Activated T-cell treated with anti-CD3 and anti-CD28 coated beads, Interleukin-2, amount 50 U/mL, for 24 hours (primary cell): ENCODE data around the gene RUNX1.

Source experiments
- DNase-seq: peaks from one replicate; pipeline ENCODE4 v3.0.0-alpha.2; 2020
- H3K27ac Mint-ChIP-seq: 2 replicates; pipeline ENCODE4 v1.8.0; 2020; ENCODE audit warnings: mild to moderate bottlenecking, mixed read lengths
- H3K27me3 Mint-ChIP-seq: 2 replicates; pipeline ENCODE4 v1.8.0; 2020; ENCODE audit warnings: mixed read lengths
- H3K36me3 Mint-ChIP-seq: 2 replicates; pipeline ENCODE4 v1.8.0; 2020; ENCODE audit warnings: low read depth, mixed read lengths
- H3K4me1 Mint-ChIP-seq: 2 replicates; pipeline ENCODE4 v1.8.0; 2020; ENCODE audit warnings: low read depth, mixed read lengths
- H3K4me3 Mint-ChIP-seq: 2 replicates; pipeline ENCODE4 v1.8.0; 2020; ENCODE audit warnings: mild to moderate bottlenecking, moderate library complexity, mixed read lengths
- H3K9me3 Mint-ChIP-seq: 2 replicates; pipeline ENCODE4 v1.8.0; 2020; ENCODE audit warnings: mixed read lengths

RUNX1 gene

GRCh38 chr21:35048706-35049617, at the start of gene RUNX1:
RUNX1 (minus strand) TSS chr21:35049302.
- no peaks in the 10 kb centered on the region for H3K27me3 Mint-ChIP-seq
- peaks cover 93% of the 10 kb centered on the region for H3K4me1 Mint-ChIP-seq
- peak within 1 kb of the TSS; percentile 87 for H3K4me3 Mint-ChIP-seq
- H3K9me3 Mint-ChIP-seq: no peaks in the 10 kb centered on the region
- DNase-seq: peak; percentile 79
- peaks cover 25% of the 10 kb centered on the region for H3K36me3 Mint-ChIP-seq
- peak within 1 kb of the TSS; percentile 98 for H3K27ac Mint-ChIP-seq

GRCh38 chr21:35097525-35097924, 48.4 kb upstream of the RUNX1 start:
- H3K27ac Mint-ChIP-seq: peak overlapping the region; percentile 94
- peaks cover 51% of the 10 kb centered on the region for H3K4me1 Mint-ChIP-seq
- no peaks in the 10 kb centered on the region for H3K36me3 Mint-ChIP-seq
- H3K4me3 Mint-ChIP-seq: peak overlapping the region; percentile 11
- peaks cover 16% of the 10 kb centered on the region for H3K9me3 Mint-ChIP-seq
- no peak for DNase-seq
- H3K27me3 Mint-ChIP-seq: no peaks in the 10 kb centered on the region

- peak overlapping the region; percentile 34 for H3K4me3 Mint-ChIP-seq
- no peaks in the 10 kb centered on the region for H3K27me3 Mint-ChIP-seq
- no peak for DNase-seq
- peaks cover 53% of the 10 kb centered on the region for H3K4me1 Mint-ChIP-seq
- H3K27ac Mint-ChIP-seq: peak overlapping the region; percentile 94
- H3K9me3 Mint-ChIP-seq: peaks cover 18% of the 10 kb centered on the region
- H3K36me3 Mint-ChIP-seq: no peaks in the 10 kb centered on the region
Measured at GRCh38 chr21:35096959-35097358, 47.9 kb upstream of the RUNX1 start.

DNA sequence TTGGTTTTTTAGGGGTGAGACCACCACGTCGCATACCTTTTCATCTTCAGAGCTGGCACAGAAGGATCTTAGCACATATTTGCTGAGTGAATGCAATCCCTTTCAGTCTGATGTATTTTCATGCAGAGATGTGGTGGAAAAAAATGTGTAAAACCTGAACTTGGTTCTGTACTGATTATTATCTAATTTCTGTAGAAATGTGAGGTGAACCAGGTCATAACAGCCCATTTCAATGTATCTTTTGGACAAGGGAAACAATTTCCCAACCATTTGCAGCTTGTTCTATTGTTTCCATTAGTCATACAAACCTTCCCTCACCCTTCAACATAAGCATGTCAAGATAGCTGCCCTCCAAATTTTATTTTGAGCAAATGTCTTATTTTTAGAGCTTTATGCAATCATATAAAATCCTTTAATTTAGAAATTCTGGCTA, 46.8 kb upstream of the RUNX1 start:
- peaks cover 63% of the 10 kb centered on the region for H3K4me1 Mint-ChIP-seq
- peaks cover 22% of the 10 kb centered on the region for H3K9me3 Mint-ChIP-seq
- peak overlapping the region; percentile 94 for H3K27ac Mint-ChIP-seq
- no peaks in the 10 kb centered on the region for H3K27me3 Mint-ChIP-seq
- DNase-seq: no peak
- H3K4me3 Mint-ChIP-seq: no peak overlapping the region
- H3K36me3 Mint-ChIP-seq: no peaks in the 10 kb centered on the region

DNA sequence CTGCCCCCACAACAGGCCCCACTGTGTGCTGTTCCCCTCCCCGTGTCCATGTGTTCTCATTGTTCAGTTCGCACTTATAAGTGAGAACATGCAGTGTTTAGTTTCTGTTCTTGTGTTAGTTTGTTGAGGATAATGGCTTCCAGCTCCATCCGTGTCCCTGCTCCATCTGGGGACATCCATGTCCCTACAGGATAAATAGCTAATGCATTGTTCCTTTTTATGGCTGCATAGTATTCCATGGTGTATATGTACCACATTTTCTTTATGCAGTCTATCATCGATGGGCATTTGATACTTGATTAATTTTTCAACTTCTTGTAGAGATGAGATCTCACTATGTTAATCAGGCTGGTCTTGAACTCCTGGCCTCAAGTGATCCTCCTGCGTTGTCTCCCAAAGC, 44.4 kb upstream of the RUNX1 start:
- no peak for DNase-seq
- Mint-ChIP-seq H3K9me3 (peaks cover 31% of the 10 kb centered on the region), H3K27ac (no peak overlapping the region), H3K4me3 (no peak overlapping the region), H3K36me3 (peaks cover 4% of the 10 kb centered on the region), H3K4me1 (peaks cover 77% of the 10 kb centered on the region), H3K27me3 (no peaks in the 10 kb centered on the region)

GRCh38 chr21:35091496-35091895, 42.4 kb upstream of the RUNX1 start:
- peaks cover 78% of the 10 kb centered on the region for H3K4me1 Mint-ChIP-seq
- no peak overlapping the region for H3K4me3 Mint-ChIP-seq
- H3K9me3 Mint-ChIP-seq: peaks cover 33% of the 10 kb centered on the region
- DNase-seq: no peak
- H3K36me3 Mint-ChIP-seq: peaks cover 4% of the 10 kb centered on the region
- H3K27me3 Mint-ChIP-seq: no peaks in the 10 kb centered on the region
- no peak overlapping the region for H3K27ac Mint-ChIP-seq

- H3K27me3 Mint-ChIP-seq: no peaks in the 10 kb centered on the region
- H3K36me3 Mint-ChIP-seq: peaks cover 4% of the 10 kb centered on the region
- H3K9me3 Mint-ChIP-seq: peaks cover 31% of the 10 kb centered on the region
- peaks cover 73% of the 10 kb centered on the region for H3K4me1 Mint-ChIP-seq
- no peak overlapping the region for H3K4me3 Mint-ChIP-seq
- DNase-seq: no peak
- peak overlapping the region; percentile 27 for H3K27ac Mint-ChIP-seq
Measured at GRCh38 chr21:35090403-35090802, 41.3 kb upstream of the RUNX1 start.

GRCh38 chr21:35088319-35088771, 39.2 kb upstream of the RUNX1 start:
- H3K27me3 Mint-ChIP-seq: no peaks in the 10 kb centered on the region
- H3K9me3 Mint-ChIP-seq: peaks cover 25% of the 10 kb centered on the region
- H3K4me1 Mint-ChIP-seq: peaks cover 59% of the 10 kb centered on the region
- H3K4me3 Mint-ChIP-seq: no peak overlapping the region
- H3K36me3 Mint-ChIP-seq: peaks cover 4% of the 10 kb centered on the region
- peak overlapping the region; percentile 97 for H3K27ac Mint-ChIP-seq
- DNase-seq: no peak

DNA sequence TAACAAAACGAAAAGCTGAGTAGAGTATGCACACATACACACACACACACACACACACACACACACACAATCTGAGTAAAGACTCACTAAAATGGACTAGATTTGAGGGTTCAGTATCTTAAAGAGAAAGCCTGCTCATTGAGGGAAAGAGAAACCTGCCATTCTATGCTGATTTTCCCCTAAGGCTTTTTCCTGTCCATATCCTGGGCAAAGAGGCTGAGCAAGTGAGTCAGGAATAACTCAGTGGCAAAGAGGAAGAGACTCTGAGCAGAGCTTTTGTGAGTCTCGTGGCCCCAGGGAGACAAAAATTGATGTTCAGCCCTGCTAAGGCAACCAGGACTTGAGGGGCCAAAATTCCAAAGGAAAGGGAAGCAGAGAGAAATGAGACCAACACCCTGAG, 37.3 kb upstream of the RUNX1 start:
- Mint-ChIP-seq H3K9me3 (peaks cover 23% of the 10 kb centered on the region), H3K4me3 (no peak overlapping the region)

GRCh38 chr21:35084869-35085268, 35.8 kb upstream of the RUNX1 start:
- H3K4me3 Mint-ChIP-seq: no peak overlapping the region
- peaks cover 13% of the 10 kb centered on the region for H3K9me3 Mint-ChIP-seq
- no peaks in the 10 kb centered on the region for H3K27me3 Mint-ChIP-seq
- H3K36me3 Mint-ChIP-seq: peaks cover 2% of the 10 kb centered on the region
- H3K4me1 Mint-ChIP-seq: peaks cover 47% of the 10 kb centered on the region
- DNase-seq: no peak
- no peak overlapping the region for H3K27ac Mint-ChIP-seq

More for the DNA sequence above, 37.3 kb upstream of the RUNX1 start:
- no peak for DNase-seq
- Mint-ChIP-seq H3K4me1 (peaks cover 59% of the 10 kb centered on the region), H3K27ac (no peak overlapping the region), H3K36me3 (peaks cover 4% of the 10 kb centered on the region), H3K27me3 (no peaks in the 10 kb centered on the region)

GRCh38 chr21:35083246-35083645, 34.1 kb upstream of the RUNX1 start:
- Mint-ChIP-seq H3K4me3 (no peak overlapping the region), H3K27me3 (no peaks in the 10 kb centered on the region), H3K27ac (no peak overlapping the region), H3K36me3 (no peaks in the 10 kb centered on the region), H3K9me3 (peaks cover 10% of the 10 kb centered on the region), H3K4me1 (peaks cover 33% of the 10 kb centered on the region)
- no peak for DNase-seq

GRCh38 chr21:35081861-35082260, 32.8 kb upstream of the RUNX1 start:
- Mint-ChIP-seq H3K4me1 (peaks cover 27% of the 10 kb centered on the region), H3K27ac (no peak overlapping the region), H3K36me3 (no peaks in the 10 kb centered on the region)

GRCh38 chr21:35079181-35079580, 30.1 kb upstream of the RUNX1 start:
- no peak for DNase-seq
- H3K4me1 Mint-ChIP-seq: peaks cover 24% of the 10 kb centered on the region
- no peak overlapping the region for H3K27ac Mint-ChIP-seq
- H3K27me3 Mint-ChIP-seq: no peaks in the 10 kb centered on the region
- H3K36me3 Mint-ChIP-seq: no peaks in the 10 kb centered on the region
- peaks cover 9% of the 10 kb centered on the region for H3K9me3 Mint-ChIP-seq
- H3K4me3 Mint-ChIP-seq: no peak overlapping the region

More at GRCh38 chr21:35081861-35082260, 32.8 kb upstream of the RUNX1 start:
- no peak for DNase-seq
- Mint-ChIP-seq H3K9me3 (peaks cover 8% of the 10 kb centered on the region), H3K4me3 (no peak overlapping the region), H3K27me3 (no peaks in the 10 kb centered on the region)

DNA sequence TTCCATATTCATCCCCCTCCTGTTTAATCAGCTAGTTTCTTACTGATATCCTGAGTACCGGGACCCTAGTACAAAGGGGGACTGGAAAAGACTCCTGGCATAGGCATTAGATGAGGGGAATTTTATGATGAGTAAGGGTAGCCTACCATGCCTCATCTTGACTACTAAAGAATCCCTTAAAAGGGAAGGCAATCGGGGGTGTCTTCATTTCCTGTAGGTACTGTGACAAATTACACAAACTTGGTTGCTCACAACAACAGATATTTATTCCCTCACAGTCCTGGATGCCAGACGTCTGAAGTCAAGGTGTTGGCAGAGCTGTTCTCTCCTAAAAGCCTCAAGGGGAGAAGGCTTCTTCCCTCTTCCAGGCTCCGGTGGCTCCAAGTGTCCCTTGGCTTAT, 28.9 kb upstream of the RUNX1 start:
- no peaks in the 10 kb centered on the region for H3K27me3 Mint-ChIP-seq
- no peak overlapping the region for H3K4me3 Mint-ChIP-seq
- no peak for DNase-seq
- H3K4me1 Mint-ChIP-seq: peaks cover 24% of the 10 kb centered on the region
- no peaks in the 10 kb centered on the region for H3K36me3 Mint-ChIP-seq
- no peak overlapping the region for H3K27ac Mint-ChIP-seq
- peaks cover 7% of the 10 kb centered on the region for H3K9me3 Mint-ChIP-seq

DNA sequence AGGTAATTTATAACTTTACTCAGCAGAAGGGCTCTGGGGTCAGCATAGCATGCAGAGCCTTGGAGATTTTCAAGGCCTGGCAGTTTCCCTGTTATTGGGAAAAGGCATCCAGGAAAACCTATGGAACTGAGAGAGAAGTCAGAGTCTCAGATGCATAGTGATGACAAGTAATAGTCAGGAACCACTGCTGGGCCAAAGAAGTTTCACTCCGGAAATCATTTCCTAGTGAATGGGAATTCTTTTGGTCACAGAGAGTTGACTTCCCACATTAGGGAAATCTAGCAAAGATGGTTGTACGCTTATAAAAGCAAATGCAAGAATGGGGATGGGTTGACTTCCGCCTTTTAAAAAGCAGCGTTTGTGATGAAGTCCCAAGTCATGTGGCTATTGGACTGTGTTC, 28.4 kb upstream of the RUNX1 start:
- H3K9me3 Mint-ChIP-seq: peaks cover 7% of the 10 kb centered on the region
- H3K4me1 Mint-ChIP-seq: peaks cover 24% of the 10 kb centered on the region
- H3K27me3 Mint-ChIP-seq: no peaks in the 10 kb centered on the region
- H3K4me3 Mint-ChIP-seq: no peak overlapping the region
- no peak overlapping the region for H3K27ac Mint-ChIP-seq
- DNase-seq: no peak
- no peaks in the 10 kb centered on the region for H3K36me3 Mint-ChIP-seq
